Peyer's patch (tissue), 4 donors: Measurements from ENCODE around the gene RNASE1.

ENCODE experiments used
- POLR2A ChIP-seq, 2 donors: fragments of 450-650 bp; IDR thresholded peaks; one replicate each; pipeline ENCODE4 v1.5.1; 2017; ENCODE audit warnings: antibody characterized with exemption in 2 of 2, mild to moderate bottlenecking in 2 of 2, moderate library complexity in 2 of 2
- TF ChIP-seq, protein P1 (sequence below), 6 experiments: fragments of 450-650 bp in 4 of 6; fragments of 200-600 bp in 2 of 6; sonication (generic) in 1 of 6; IDR thresholded peaks; one replicate each; pipeline ENCODE4 v1.5.1; 2017 to 2019; ENCODE audit warnings: antibody characterized with exemption in 6 of 6, mild to moderate bottlenecking in 3 of 6, moderate library complexity in 1 of 6

DNA sequence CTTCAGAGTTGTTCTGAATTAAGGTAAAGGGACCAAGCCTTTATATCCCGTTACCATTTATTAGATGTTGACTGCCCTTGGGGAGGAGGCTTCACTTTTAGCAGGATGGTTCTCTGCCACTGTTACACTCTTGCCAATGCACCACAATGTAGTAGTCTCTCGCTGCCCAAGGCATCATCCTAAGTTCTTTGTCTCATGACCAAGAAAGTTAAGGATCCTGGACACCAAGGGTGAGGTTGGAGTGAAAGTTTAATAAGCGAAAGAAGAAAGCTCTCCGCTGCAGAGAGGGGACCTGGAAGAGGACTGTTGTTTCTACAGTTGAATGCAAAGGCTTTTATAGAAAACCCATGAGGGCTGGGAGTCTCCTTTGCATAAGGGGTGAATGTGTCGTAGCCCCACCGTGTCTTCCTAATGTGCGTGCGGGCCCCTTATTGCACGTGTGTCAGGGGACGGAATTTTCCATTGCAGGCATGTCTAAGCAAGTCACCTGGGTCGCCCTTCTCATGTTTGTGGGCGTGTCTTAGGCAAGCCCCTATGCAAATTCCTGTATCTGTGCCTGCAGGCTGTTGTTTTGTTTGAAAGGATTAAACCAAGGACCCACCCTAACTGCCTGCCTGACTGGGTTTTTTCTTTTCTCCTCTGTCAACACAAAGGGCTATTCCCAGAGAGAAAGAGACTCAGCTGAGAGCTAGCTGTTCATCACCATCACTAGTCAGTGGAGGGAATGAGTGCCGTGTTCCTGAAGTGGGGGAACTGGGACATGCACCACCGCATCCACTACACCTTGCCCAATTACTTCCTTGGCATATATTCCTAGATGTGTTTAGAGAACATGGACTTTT is 17.6 kb upstream of the RNASE1 start:
- TF ChIP-seq, protein P1, sequence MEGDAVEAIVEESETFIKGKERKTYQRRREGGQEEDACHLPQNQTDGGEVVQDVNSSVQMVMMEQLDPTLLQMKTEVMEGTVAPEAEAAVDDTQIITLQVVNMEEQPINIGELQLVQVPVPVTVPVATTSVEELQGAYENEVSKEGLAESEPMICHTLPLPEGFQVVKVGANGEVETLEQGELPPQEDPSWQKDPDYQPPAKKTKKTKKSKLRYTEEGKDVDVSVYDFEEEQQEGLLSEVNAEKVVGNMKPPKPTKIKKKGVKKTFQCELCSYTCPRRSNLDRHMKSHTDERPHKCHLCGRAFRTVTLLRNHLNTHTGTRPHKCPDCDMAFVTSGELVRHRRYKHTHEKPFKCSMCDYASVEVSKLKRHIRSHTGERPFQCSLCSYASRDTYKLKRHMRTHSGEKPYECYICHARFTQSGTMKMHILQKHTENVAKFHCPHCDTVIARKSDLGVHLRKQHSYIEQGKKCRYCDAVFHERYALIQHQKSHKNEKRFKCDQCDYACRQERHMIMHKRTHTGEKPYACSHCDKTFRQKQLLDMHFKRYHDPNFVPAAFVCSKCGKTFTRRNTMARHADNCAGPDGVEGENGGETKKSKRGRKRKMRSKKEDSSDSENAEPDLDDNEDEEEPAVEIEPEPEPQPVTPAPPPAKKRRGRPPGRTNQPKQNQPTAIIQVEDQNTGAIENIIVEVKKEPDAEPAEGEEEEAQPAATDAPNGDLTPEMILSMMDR (IDR thresholded peaks at IDR 0.05) = no peak
- TF ChIP-seq POLR2A (IDR thresholded peaks at IDR 0.05) = no peak
